HG03066 (cell line): Measurements from ENCODE around the gene GSC.
"Not testable (repeated sequence)": the region's sequence is repeated elsewhere in the genome, so short reads cannot be mapped to it uniquely, and the experiment has no call there.

Experiments
- ATAC-seq: cut with Tn5 transposase; IDR thresholded peaks from one replicate; pipeline ENCODE4 v1.9.1; 2021; ENCODE audit warnings: low read depth; ENCODE audit not compliant: unreplicated experiment

Gene GSC

GRCh38 chr14:94747739-94748138 lies 22.2 kb downstream of the GSC start:
- no peak for ATAC-seq

- ATAC-seq: not testable (repeated sequence)
Measured at GRCh38 chr14:94747153-94747552, 22.8 kb downstream of the GSC start.

- ATAC-seq: no peak
Measured at GRCh38 chr14:94746131-94746530, 23.8 kb downstream of the GSC start.

GRCh38 chr14:94738751-94739150 lies 31.2 kb downstream of the GSC start:
- ATAC-seq: no peak

- ATAC-seq: no peak
Measured at GRCh38 chr14:94738097-94738496, 31.8 kb downstream of the GSC start.

- no peak for ATAC-seq
Measured at GRCh38 chr14:94728950-94729349, 41.0 kb downstream of the GSC start.

- not testable (repeated sequence) for ATAC-seq
Measured at GRCh38 chr14:94728440-94728839, 41.5 kb downstream of the GSC start.

GRCh38 chr14:94726649-94727048 lies 43.3 kb downstream of the GSC start:
- ATAC-seq: not testable (repeated sequence)

GRCh38 chr14:94724993-94725392 lies 44.9 kb downstream of the GSC start:
- ATAC-seq: no peak

- no peak for ATAC-seq
Measured at GRCh38 chr14:94722397-94722796, 47.5 kb downstream of the GSC start.
